Activated B cell treated with CpG ODN at 0.5 μM for 24 hours (primary cell): ENCODE data around the gene DCC. TPM values are rescaled to one million over a fixed set of nuclear protein-coding genes. Genes with fewer than 3 reads are reported as not detected.

ENCODE experiments used
- ATAC-seq: fragments of 200-7000 bp; cut with Tn5 transposase; one replicate; pipeline ENCODE4 v1.10.0; 2021; ENCODE audit warnings: low read depth, mild to moderate bottlenecking, moderate library complexity
- CTCF ChIA-PET: fragments of 350-600 bp; sonication (Branson Sonifier 250); formaldehyde crosslinking; loops from one replicate; lab custom pipeline; 2021; ENCODE audit warnings: antibody characterized with exemption; lab: Charles Lee
- POLR2A ChIA-PET: fragments of 350-600 bp; sonication (Branson Sonifier 250); formaldehyde crosslinking; loops from one replicate; lab custom pipeline; 2021; ENCODE audit warnings: antibody characterized with exemption; lab: Charles Lee
- DNase-seq: peaks from one replicate; pipeline ENCODE4 v3.0.0; 2022
- H3K27ac Mint-ChIP-seq: one replicate; pipeline ENCODE4 v1.8.0; 2020; ENCODE audit warnings: mixed read lengths
- H3K27me3 Mint-ChIP-seq: one replicate; pipeline ENCODE4 v1.8.0; 2021; ENCODE audit warnings: mixed read lengths
- H3K36me3 Mint-ChIP-seq: one replicate; pipeline ENCODE4 v1.8.0; 2021; ENCODE audit warnings: low read depth, mixed read lengths
- H3K4me1 Mint-ChIP-seq: one replicate; pipeline ENCODE4 v1.8.0; 2021; ENCODE audit warnings: mixed read lengths
- H3K4me3 Mint-ChIP-seq: one replicate; pipeline ENCODE4 v1.8.0; 2020; ENCODE audit warnings: mild to moderate bottlenecking, mixed read lengths
- H3K9me3 Mint-ChIP-seq: one replicate; pipeline ENCODE4 v1.8.0; 2020; ENCODE audit warnings: mixed read lengths
- CTCF ChIP-seq: fragments of 200-600 bp; IDR thresholded peaks from one replicate; pipeline ENCODE4 v1.8.0; 2022; ENCODE audit warnings: antibody characterized with exemption, mild to moderate bottlenecking
- intact Hi-C: fragments of 100-400 bp; cut with micrococcal nuclease; formaldehyde crosslinking; loops from one replicate; pipeline ENCODE4 v1.15.1; 2024
- total RNA-seq: library from RNA; stranded (reverse); gene quantifications from 2 replicates; pipeline ENCODE4 v1.2.3, GENCODE V29; 2022

The DCC gene
- total RNA-seq, 1 donor from 2014 or later, result not detected

GRCh38 chr18:52523566-52523965 is 183.6 kb downstream of the DCC start:
- ATAC-seq (no peak), DNase-seq (no peak)
- H3K27ac Mint-ChIP-seq, result no peak overlapping the region
- H3K9me3 Mint-ChIP-seq, result peaks cover 2% of the 10 kb centered on the region
- no peaks in the 10 kb centered on the region for H3K27me3 Mint-ChIP-seq
- TF ChIP-seq CTCF, result no peak
- no peaks in the 10 kb centered on the region for H3K36me3 Mint-ChIP-seq
- ChIA-PET CTCF (no interaction called here), POLR2A (no interaction called here)
- intact Hi-C loops, result no loop called here
- no peak overlapping the region for H3K4me3 Mint-ChIP-seq
- H3K4me1 Mint-ChIP-seq, result no peaks in the 10 kb centered on the region

- DNase-seq, result no peak
- no peak for ATAC-seq
- Mint-ChIP-seq H3K9me3 (peaks cover 5% of the 10 kb centered on the region), H3K36me3 (no peaks in the 10 kb centered on the region), H3K4me3 (no peak overlapping the region), H3K4me1 (no peaks in the 10 kb centered on the region), H3K27me3 (no peaks in the 10 kb centered on the region), H3K27ac (no peak overlapping the region)
- TF ChIP-seq CTCF, result no peak
- intact Hi-C loops, result no loop called here
- ChIA-PET POLR2A (no interaction called here), CTCF (no interaction called here)
These were observed 191.8 kb downstream of the DCC start for GRCh38 chr18:52531836-52532235.

GRCh38 chr18:52536039-52536438 is 196.0 kb downstream of the DCC start:
- no peak for DNase-seq
- ATAC-seq, result no peak
- Mint-ChIP-seq H3K4me1 (no peaks in the 10 kb centered on the region), H3K36me3 (no peaks in the 10 kb centered on the region), H3K27ac (no peak overlapping the region), H3K9me3 (peaks cover 5% of the 10 kb centered on the region), H3K4me3 (no peak overlapping the region), H3K27me3 (no peaks in the 10 kb centered on the region)
- intact Hi-C loops, result no loop called here
- ChIA-PET CTCF (no interaction called here), POLR2A (no interaction called here)
- TF ChIP-seq CTCF, result no peak

- ChIA-PET POLR2A (interaction anchor here (0.6 kb wide), 1 partner anchor 761 kb away, joined by 9 read pairs; no protein-coding TSS in a partner anchor), CTCF (no interaction called here)
- Mint-ChIP-seq H3K27ac (no peak overlapping the region), H3K9me3 (peaks cover 5% of the 10 kb centered on the region), H3K4me1 (no peaks in the 10 kb centered on the region), H3K27me3 (no peaks in the 10 kb centered on the region), H3K36me3 (no peaks in the 10 kb centered on the region), H3K4me3 (no peak overlapping the region)
- DNase-seq (no peak), ATAC-seq (no peak)
- intact Hi-C loops, result no loop called here
- no peak for TF ChIP-seq CTCF
These were observed 197.3 kb downstream of the DCC start for GRCh38 chr18:52537261-52537660.

GRCh38 chr18:52541056-52541455 is 201.1 kb downstream of the DCC start:
- Mint-ChIP-seq H3K27ac (no peak overlapping the region), H3K4me1 (no peaks in the 10 kb centered on the region), H3K27me3 (no peaks in the 10 kb centered on the region), H3K9me3 (peaks cover under 1% of the 10 kb centered on the region), H3K4me3 (no peak overlapping the region), H3K36me3 (no peaks in the 10 kb centered on the region)
- DNase-seq, result no peak
- no peak for TF ChIP-seq CTCF
- intact Hi-C loops, result no loop called here
- ChIA-PET POLR2A (no interaction called here), CTCF (no interaction called here)
- no peak for ATAC-seq
